RPMI7951 (cell line): ENCODE results near the gene POFUT1. TPM values are rescaled to one million over a fixed set of nuclear protein-coding genes. Genes with fewer than 3 reads are reported as not detected.

Experiments
- DNase-seq: peaks from one replicate; pipeline ENCODE4 v3.0.0-alpha.2; 2012; ENCODE audit warnings: low read depth
- total RNA-seq: library from RNA; depleted of rRNA; stranded (reverse); fragments of >200 nt; shearing (Covaris generic); gene quantifications from 2 replicates; pipeline ENCODE4 v1.2.3, GENCODE V29; 2014

POFUT1 gene
- total RNA-seq, 1 experiment from 2014 or later = 65.2 TPM

- peak; percentile 18 for DNase-seq
Measured at GRCh38 chr20:32206760-32207625, 687 bp upstream of the POFUT1 start.

- peak; percentile 16 for DNase-seq
Measured at GRCh38 chr20:32208499-32209154, 947 bp downstream of the POFUT1 start.

GRCh38 chr20:32209850-32210605 lies 2.3 kb downstream of the POFUT1 start:
- no peak for DNase-seq

GRCh38 chr20:32213870-32214269 lies 6.2 kb downstream of the POFUT1 start:
- DNase-seq = no peak

- no peak for DNase-seq
Measured at GRCh38 chr20:32215147-32215546, 7.5 kb downstream of the POFUT1 start.

GRCh38 chr20:32215729-32216128 lies 8.0 kb downstream of the POFUT1 start:
- no peak for DNase-seq

GRCh38 chr20:32216179-32217142 lies 8.8 kb downstream of the POFUT1 start:
- DNase-seq = no peak

- no peak for DNase-seq
Measured at GRCh38 chr20:32218156-32218900, 10.6 kb downstream of the POFUT1 start.

GRCh38 chr20:32224463-32224862 lies 16.8 kb downstream of the POFUT1 start:
- DNase-seq = no peak

GRCh38 chr20:32226391-32226790 lies 18.7 kb downstream of the POFUT1 start:
- DNase-seq = no peak

- DNase-seq = no peak
Measured at GRCh38 chr20:32227306-32227705, 19.6 kb downstream of the POFUT1 start.

- DNase-seq = no peak
Measured at GRCh38 chr20:32227744-32228688, 20.3 kb downstream of the POFUT1 start.

GRCh38 chr20:32229251-32229747 lies 21.6 kb downstream of the POFUT1 start:
- no peak for DNase-seq

GRCh38 chr20:32230707-32231106 lies 23.0 kb downstream of the POFUT1 start:
- DNase-seq = no peak

- no peak for DNase-seq
Measured at GRCh38 chr20:32231245-32231644, 23.6 kb downstream of the POFUT1 start.

- DNase-seq = no peak
Measured at GRCh38 chr20:32231847-32232246, 24.2 kb downstream of the POFUT1 start.

- no peak for DNase-seq
Measured at GRCh38 chr20:32232326-32232886, 24.7 kb downstream of the POFUT1 start.

GRCh38 chr20:32233286-32233685 lies 25.6 kb downstream of the POFUT1 start:
- DNase-seq = no peak
